ENCODE measurements around the gene CDH18. TPM values are rescaled to one million over a fixed set of nuclear protein-coding genes. Genes with fewer than 3 reads are reported as not detected.

Gene CDH18
- total RNA-seq, 1 experiment from 2014 or later: not detected

GRCh38 chr5:20000416-20000815, 12.4 kb upstream of the CDH18 start:
- Histone ChIP-seq H2AFZ (ENCODE audit: low read depth, low read length, poor library complexity, severe bottlenecking) (no peak overlapping the region), H3K36me3 (ENCODE audit: control insufficient read depth in 1 of 2, insufficient read depth in 2 of 2, low read length in 2 of 2) (no peaks in the 10 kb centered on the region), H3K79me2 (ENCODE audit: insufficient read depth, low read length) (no peaks in the 10 kb centered on the region), H3K9ac (ENCODE audit: low read length) (no peak overlapping the region), H4K20me1 (ENCODE audit: insufficient read depth) (no peaks in the 10 kb centered on the region), H3K27ac (ENCODE audit: low read depth, low read length) (no peak overlapping the region), H3K4me2 (ENCODE audit: low read length) (no peak overlapping the region), H3K9me2 (ENCODE audit: insufficient read depth) (no peaks in the 10 kb centered on the region), H3K4me3 (replicated peaks in 1 of 2; ENCODE audit: low read depth in 1 of 2, low read length in 2 of 2) (no peak overlapping the region), H3K4me1 (ENCODE audit: control insufficient read depth in 1 of 2, insufficient read depth in 2 of 2, low read length in 2 of 2) (no peaks in the 10 kb centered on the region), H3K27me3 (ENCODE audit: insufficient read depth, low read length) (no peaks in the 10 kb centered on the region), H3K9me3 (ENCODE audit: control insufficient read depth in 1 of 2, insufficient read depth in 1 of 2, low read depth in 1 of 2, low read length in 2 of 2) (peaks cover 19 to 25% of the 10 kb centered on the region in 2 experiments; a peak in 2 of 4 replicates)
- no peak for TF ChIP-seq SP1 (IDR thresholded peaks at IDR 0.05; ENCODE audit: low read depth)
- TF ChIP-seq POLR2A (IDR thresholded peaks at IDR 0.05; ENCODE audit: borderline replicate concordance, extremely low read depth, insufficient read depth, insufficient read length): no peak
- TF ChIP-seq ZFX (IDR thresholded peaks at IDR 0.05): no peak
- TF ChIP-seq ZBTB33 (IDR thresholded peaks at IDR 0.05; ENCODE audit: extremely low read depth, insufficient replicate concordance, low read length): no peak
- TF ChIP-seq JUND (IDR thresholded peaks at IDR 0.05): no peak
- no peak for TF ChIP-seq ZNF274 (IDR thresholded peaks at IDR 0.05; ENCODE audit: low read depth, low read length)
- TF ChIP-seq EZH2 (IDR thresholded peaks at IDR 0.05): no peak
- no peak for TF ChIP-seq RAD21 (IDR thresholded peaks at IDR 0.05; ENCODE audit: low read depth)
- TF ChIP-seq ELF1 (IDR thresholded peaks at IDR 0.05; ENCODE audit: borderline replicate concordance, low read depth): no peak
- no peak for TF ChIP-seq YY1 (IDR thresholded peaks at IDR 0.05; ENCODE audit: extremely low read depth, insufficient replicate concordance, low read depth, low read length)
- no peak for TF ChIP-seq EZH2phosphoT487 (IDR thresholded peaks at IDR 0.05; ENCODE audit: borderline replicate concordance)
- no TSS peak for BruUV-seq (replicated peaks)
- CTCF ChIA-PET: no interaction called here
- ATAC-seq (no peak), DNase-seq (ENCODE audit: low read depth, low spot score) (no peak)
- RAD21 ChIA-PET (ENCODE audit: low non-redundant PET in 1 of 2, low total read pairs in 2 of 2, uncharacterized antibody in 2 of 2, unreplicated experiment in 2 of 2): no interaction called here
- intact Hi-C loops (cut with micrococcal nuclease): no loop called here
- POLR2A ChIA-PET: no interaction called here
